Measurements from ENCODE around the gene NOL4L.

- no peak for TF ChIP-seq POLR2A (IDR thresholded peaks at IDR 0.05)
- no peak for TF ChIP-seq CTCF (IDR thresholded peaks at IDR 0.05)
- TF ChIP-seq POLR2AphosphoS5 (IDR thresholded peaks at IDR 0.05) = no peak
These were observed 47.2 kb downstream of the NOL4L start for GRCh38 chr20:32537657-32538525.
